Prostate gland (tissue), 2 donors: Measurements from ENCODE around the gene GPC5.

ENCODE experiments used
- POLR2A ChIP-seq: fragments of 450-650 bp; IDR thresholded peaks from one replicate; pipeline ENCODE4 v1.6.1; 2016; ENCODE audit warnings: antibody characterized with exemption, mild to moderate bottlenecking
- POLR2AphosphoS5 ChIP-seq: sonication (generic); formaldehyde crosslinking; IDR thresholded peaks from one replicate; pipeline ENCODE4 v1.6.1; 2017; ENCODE audit warnings: antibody characterized with exemption
- TF ChIP-seq, protein P1 (sequence below), 4 experiments: fragments of 200-600 bp in 2 of 4; fragments of 450-650 bp in 2 of 4; sonication (generic) in 2 of 4; IDR thresholded peaks; 1 replicate in 3 of 4; 2 replicates in 1 of 4; pipeline ENCODE4 v1.5.1; 2016 to 2019; ENCODE audit warnings: antibody characterized with exemption in 4 of 4, mild to moderate bottlenecking in 2 of 4, moderate library complexity in 2 of 4

- TF ChIP-seq POLR2AphosphoS5, result no peak
- TF ChIP-seq, protein P1, sequence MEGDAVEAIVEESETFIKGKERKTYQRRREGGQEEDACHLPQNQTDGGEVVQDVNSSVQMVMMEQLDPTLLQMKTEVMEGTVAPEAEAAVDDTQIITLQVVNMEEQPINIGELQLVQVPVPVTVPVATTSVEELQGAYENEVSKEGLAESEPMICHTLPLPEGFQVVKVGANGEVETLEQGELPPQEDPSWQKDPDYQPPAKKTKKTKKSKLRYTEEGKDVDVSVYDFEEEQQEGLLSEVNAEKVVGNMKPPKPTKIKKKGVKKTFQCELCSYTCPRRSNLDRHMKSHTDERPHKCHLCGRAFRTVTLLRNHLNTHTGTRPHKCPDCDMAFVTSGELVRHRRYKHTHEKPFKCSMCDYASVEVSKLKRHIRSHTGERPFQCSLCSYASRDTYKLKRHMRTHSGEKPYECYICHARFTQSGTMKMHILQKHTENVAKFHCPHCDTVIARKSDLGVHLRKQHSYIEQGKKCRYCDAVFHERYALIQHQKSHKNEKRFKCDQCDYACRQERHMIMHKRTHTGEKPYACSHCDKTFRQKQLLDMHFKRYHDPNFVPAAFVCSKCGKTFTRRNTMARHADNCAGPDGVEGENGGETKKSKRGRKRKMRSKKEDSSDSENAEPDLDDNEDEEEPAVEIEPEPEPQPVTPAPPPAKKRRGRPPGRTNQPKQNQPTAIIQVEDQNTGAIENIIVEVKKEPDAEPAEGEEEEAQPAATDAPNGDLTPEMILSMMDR (IDR thresholded peaks at IDR 0.05), result no peak
- no peak for TF ChIP-seq POLR2A
These were observed 918.6 kb downstream of the GPC5 start for GRCh38 chr13:92317066-92317465.
